Measurements from ENCODE around the gene PRKAG3. TPM values are rescaled to one million over a fixed set of nuclear protein-coding genes. Genes with fewer than 3 reads are reported as not detected.
A peak's percentile ranks its signal among the peaks of the same experiment; 100 is the strongest.

PRKAG3 gene
- total RNA-seq, 1 experiment from 2014 or later: not detected

DNA sequence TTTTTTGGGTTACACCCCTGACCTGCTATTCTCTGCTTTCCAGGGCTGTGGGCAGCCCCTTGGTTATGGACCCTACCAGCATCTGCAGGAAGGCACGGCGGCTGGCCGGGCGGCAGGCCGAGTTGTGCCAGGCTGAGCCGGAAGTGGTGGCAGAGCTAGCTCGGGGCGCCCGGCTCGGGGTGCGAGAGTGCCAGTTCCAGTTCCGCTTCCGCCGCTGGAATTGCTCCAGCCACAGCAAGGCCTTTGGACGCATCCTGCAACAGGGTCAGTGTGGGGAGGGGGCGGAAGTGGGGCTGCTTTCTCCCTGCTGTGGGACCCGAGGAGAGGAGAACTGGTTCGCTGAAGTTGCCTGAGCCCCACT, 39.4 kb upstream of the PRKAG3 start:
- ATAC-seq (no peak), DNase-seq (ENCODE audit: low spot score) (no peak)
- no peak overlapping the region for H3K4me3 Mint-ChIP-seq
- no peaks in the 10 kb centered on the region for H3K36me3 Mint-ChIP-seq
- ChIA-PET POLR2A (no interaction called here), CTCF (interaction anchor here (0.7 to 17.9 kb wide), 7 partner anchors 9 to 652 kb away, joined by 3 to 422 read pairs (median 4); no protein-coding TSS in a partner anchor)
- peaks cover 19% of the 10 kb centered on the region for H3K4me1 Mint-ChIP-seq
- peaks cover 100% of the 10 kb centered on the region for H3K27me3 Mint-ChIP-seq (ENCODE audit: low read depth)
- TF ChIP-seq ZMAT4 (CRISPR knock-in tag; IDR thresholded peaks at IDR 0.05) (no peak), JAZF1 (CRISPR knock-in tag; IDR thresholded peaks at IDR 0.05) (no peak), ATF6 (CRISPR knock-in tag; IDR thresholded peaks at IDR 0.05) (no peak), ESRRA (CRISPR knock-in tag; IDR thresholded peaks at IDR 0.05; ENCODE audit: borderline replicate concordance) (no peak), ZNF138 (CRISPR knock-in tag; conservative IDR thresholded peaks at IDR 0.05) (no peak), FOXP1 (CRISPR knock-in tag; IDR thresholded peaks at IDR 0.05; ENCODE audit: borderline replicate concordance) (0 out of 2 replicates have a peak, but pooled peaks have one; percentile 35)
- H3K27ac Mint-ChIP-seq: no peak overlapping the region
- no peaks in the 10 kb centered on the region for H3K9me3 Mint-ChIP-seq

- CTCF ChIA-PET: interaction anchor here (1.1 to 17.9 kb wide), 4 partner anchors 26 to 161 kb away, joined by 4 to 422 read pairs (median 4); no protein-coding TSS in a partner anchor
- H3K27me3 Mint-ChIP-seq (ENCODE audit: low read depth): peaks cover 96% of the 10 kb centered on the region
- TF ChIP-seq STAT6 (CRISPR knock-in tag; conservative IDR thresholded peaks at IDR 0.05; ENCODE audit: low read depth): no peak
- TF ChIP-seq CTCF (IDR thresholded peaks at IDR 0.05): no peak
- TF ChIP-seq MXD4 (CRISPR knock-in tag; IDR thresholded peaks at IDR 0.05; ENCODE audit: borderline replicate concordance): no peak
- TF ChIP-seq ZNF232 (CRISPR knock-in tag; IDR thresholded peaks at IDR 0.05): no peak
- no peak for TF ChIP-seq EMX1 (CRISPR knock-in tag; IDR thresholded peaks at IDR 0.05)
- TF ChIP-seq GABPB1 (CRISPR knock-in tag; IDR thresholded peaks at IDR 0.05): no peak
- no peak for TF ChIP-seq HMGA2 (CRISPR knock-in tag; IDR thresholded peaks at IDR 0.05)
- TF ChIP-seq, protein P1, sequence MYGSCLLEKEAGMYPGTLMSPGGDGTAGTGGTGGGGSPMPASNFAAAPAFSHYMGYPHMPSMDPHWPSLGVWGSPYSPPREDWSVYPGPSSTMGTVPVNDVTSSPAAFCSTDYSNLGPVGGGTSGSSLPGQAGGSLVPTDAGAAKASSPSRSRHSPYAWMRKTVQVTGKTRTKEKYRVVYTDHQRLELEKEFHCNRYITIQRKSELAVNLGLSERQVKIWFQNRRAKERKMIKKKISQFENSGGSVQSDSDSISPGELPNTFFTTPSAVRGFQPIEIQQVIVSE (CRISPR knock-in tag; IDR thresholded peaks at IDR 0.05; ENCODE audit: borderline replicate concordance): no peak
- no peak for TF ChIP-seq MYBL2 (CRISPR knock-in tag; IDR thresholded peaks at IDR 0.05)
- no peak for TF ChIP-seq ARID4B (CRISPR knock-in tag; IDR thresholded peaks at IDR 0.05; ENCODE audit: borderline replicate concordance)
- TF ChIP-seq, protein P2, sequence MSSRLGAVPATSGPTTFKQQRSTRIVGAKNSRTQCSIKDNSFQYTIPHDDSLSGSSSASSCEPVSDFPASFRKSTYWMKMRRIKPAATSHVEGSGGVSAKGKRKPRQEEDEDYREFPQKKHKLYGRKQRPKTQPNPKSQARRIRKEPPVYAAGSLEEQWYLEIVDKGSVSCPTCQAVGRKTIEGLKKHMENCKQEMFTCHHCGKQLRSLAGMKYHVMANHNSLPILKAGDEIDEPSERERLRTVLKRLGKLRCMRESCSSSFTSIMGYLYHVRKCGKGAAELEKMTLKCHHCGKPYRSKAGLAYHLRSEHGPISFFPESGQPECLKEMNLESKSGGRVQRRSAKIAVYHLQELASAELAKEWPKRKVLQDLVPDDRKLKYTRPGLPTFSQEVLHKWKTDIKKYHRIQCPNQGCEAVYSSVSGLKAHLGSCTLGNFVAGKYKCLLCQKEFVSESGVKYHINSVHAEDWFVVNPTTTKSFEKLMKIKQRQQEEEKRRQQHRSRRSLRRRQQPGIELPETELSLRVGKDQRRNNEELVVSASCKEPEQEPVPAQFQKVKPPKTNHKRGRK (CRISPR knock-in tag; IDR thresholded peaks at IDR 0.05; ENCODE audit: borderline replicate concordance): no peak
These were observed 37.5 kb upstream of the PRKAG3 start for GRCh38 chr2:218869064-218869463.

More at GRCh38 chr2:218869064-218869463, 37.5 kb upstream of the PRKAG3 start:
- H3K9me3 Mint-ChIP-seq: no peaks in the 10 kb centered on the region
- POLR2A ChIA-PET: no interaction called here
- ATAC-seq (no peak), DNase-seq (ENCODE audit: low spot score) (no peak)
- H3K4me3 Mint-ChIP-seq: no peak overlapping the region
- H3K27ac Mint-ChIP-seq: no peak overlapping the region
- peaks cover 19% of the 10 kb centered on the region for H3K4me1 Mint-ChIP-seq
- no peaks in the 10 kb centered on the region for H3K36me3 Mint-ChIP-seq

All from WTC11 (cell line).